HG03025 (cell line): ENCODE data around the gene C16orf74.

Source experiments
- ATAC-seq: cut with Tn5 transposase; IDR thresholded peaks from one replicate; pipeline ENCODE4 v1.9.1; 2021; ENCODE audit warnings: mild to moderate bottlenecking, moderate library complexity; ENCODE audit not compliant: unreplicated experiment, low FRiP score

C16orf74 gene

GRCh38 chr16:85698935-85699558 is 51.8 kb downstream of the C16orf74 start:
- no peak for ATAC-seq

GRCh38 chr16:85698459-85698891 is 52.4 kb downstream of the C16orf74 start:
- ATAC-seq, result no peak

- no peak for ATAC-seq
Observed at GRCh38 chr16:85697431-85697830, 53.5 kb downstream of the C16orf74 start.

GRCh38 chr16:85696781-85697180 is 54.1 kb downstream of the C16orf74 start:
- no peak for ATAC-seq

GRCh38 chr16:85695196-85696128 is 55.4 kb downstream of the C16orf74 start:
- ATAC-seq, result no peak

- ATAC-seq, result no peak
Observed at GRCh38 chr16:85690469-85691064, 60.3 kb downstream of the C16orf74 start.

GRCh38 chr16:85689950-85690320 is 61.0 kb downstream of the C16orf74 start:
- ATAC-seq, result no peak

- no peak for ATAC-seq
Observed at GRCh38 chr16:85689285-85689949, 61.5 kb downstream of the C16orf74 start.

- peak; percentile 88 for ATAC-seq
Observed at GRCh38 chr16:85688586-85689284, 62.2 kb downstream of the C16orf74 start, which contains the start of gene GINS2. Gene GINS2, minus strand, starts transcription at chr16:85688954. Its CDS starts 56 bp downstream, at chr16:85688898.

- ATAC-seq, result no peak
Observed at GRCh38 chr16:85687651-85688471, 63.0 kb downstream of the C16orf74 start.

GRCh38 chr16:85686912-85687591 is 63.8 kb downstream of the C16orf74 start:
- ATAC-seq, result no peak

GRCh38 chr16:85685251-85685650 is 65.6 kb downstream of the C16orf74 start:
- no peak for ATAC-seq

GRCh38 chr16:85683363-85683762 is 67.5 kb downstream of the C16orf74 start:
- no peak for ATAC-seq

GRCh38 chr16:85682516-85682915 is 68.4 kb downstream of the C16orf74 start:
- no peak for ATAC-seq

- no peak for ATAC-seq
Observed at GRCh38 chr16:85681255-85681654, 69.6 kb downstream of the C16orf74 start.

- no peak for ATAC-seq
Observed at GRCh38 chr16:85680352-85680944, 70.4 kb downstream of the C16orf74 start.

GRCh38 chr16:85679870-85680269 is 71.0 kb downstream of the C16orf74 start:
- no peak for ATAC-seq

GRCh38 chr16:85678821-85679220 is 72.1 kb downstream of the C16orf74 start:
- no peak for ATAC-seq
